Upper lobe of left lung (tissue), 4 donors: Measurements from ENCODE around the gene SUSD3.

Experiments
- EP300 ChIP-seq, 4 donors: sonication (generic); formaldehyde crosslinking; IDR thresholded peaks; one replicate each; pipeline ENCODE4 v1.5.1; 2017; ENCODE audit warnings: antibody characterized with exemption in 4 of 4, control low read depth in 2 of 4
- POLR2A ChIP-seq, 4 donors: fragments of 450-650 bp; IDR thresholded peaks; one replicate each; pipeline ENCODE4 v1.5.1; 2016 to 2017; ENCODE audit warnings: antibody characterized with exemption in 4 of 4, mild to moderate bottlenecking in 2 of 4
- POLR2AphosphoS5 ChIP-seq, 2 donors: sonication (generic); formaldehyde crosslinking; IDR thresholded peaks; one replicate each; pipeline ENCODE4 v1.5.1; 2017; ENCODE audit warnings: antibody characterized with exemption in 2 of 2
- TF ChIP-seq, protein P1 (sequence below), 6 experiments: fragments of 450-650 bp in 4 of 6; fragments of 200-600 bp in 2 of 6; sonication (generic) in 2 of 6; IDR thresholded peaks; one replicate each; pipeline ENCODE4 v1.5.1; 2016 to 2019; ENCODE audit warnings: antibody characterized with exemption in 6 of 6

GRCh38 chr9:93011114-93011513 is 47.4 kb upstream of the SUSD3 start:
- TF ChIP-seq, protein P1, sequence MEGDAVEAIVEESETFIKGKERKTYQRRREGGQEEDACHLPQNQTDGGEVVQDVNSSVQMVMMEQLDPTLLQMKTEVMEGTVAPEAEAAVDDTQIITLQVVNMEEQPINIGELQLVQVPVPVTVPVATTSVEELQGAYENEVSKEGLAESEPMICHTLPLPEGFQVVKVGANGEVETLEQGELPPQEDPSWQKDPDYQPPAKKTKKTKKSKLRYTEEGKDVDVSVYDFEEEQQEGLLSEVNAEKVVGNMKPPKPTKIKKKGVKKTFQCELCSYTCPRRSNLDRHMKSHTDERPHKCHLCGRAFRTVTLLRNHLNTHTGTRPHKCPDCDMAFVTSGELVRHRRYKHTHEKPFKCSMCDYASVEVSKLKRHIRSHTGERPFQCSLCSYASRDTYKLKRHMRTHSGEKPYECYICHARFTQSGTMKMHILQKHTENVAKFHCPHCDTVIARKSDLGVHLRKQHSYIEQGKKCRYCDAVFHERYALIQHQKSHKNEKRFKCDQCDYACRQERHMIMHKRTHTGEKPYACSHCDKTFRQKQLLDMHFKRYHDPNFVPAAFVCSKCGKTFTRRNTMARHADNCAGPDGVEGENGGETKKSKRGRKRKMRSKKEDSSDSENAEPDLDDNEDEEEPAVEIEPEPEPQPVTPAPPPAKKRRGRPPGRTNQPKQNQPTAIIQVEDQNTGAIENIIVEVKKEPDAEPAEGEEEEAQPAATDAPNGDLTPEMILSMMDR (IDR thresholded peaks at IDR 0.05) = no peak
- TF ChIP-seq EP300 (IDR thresholded peaks at IDR 0.05) = no peak
- TF ChIP-seq POLR2A (IDR thresholded peaks at IDR 0.05) = no peak
- no peak for TF ChIP-seq POLR2AphosphoS5 (IDR thresholded peaks at IDR 0.05)
